IMR-90 (cell line): ENCODE measurements around the gene CCL27. TPM values are rescaled to one million over a fixed set of nuclear protein-coding genes. Genes with fewer than 3 reads are reported as not detected.

Source experiments
- ATAC-seq: fragments of 200-7000 bp; cut with Tn5 transposase; 2 replicates; pipeline ENCODE4 v1.9.1; 2020; ENCODE audit warnings: low read depth, mild to moderate bottlenecking, moderate library complexity
- BruUV-seq: library from RNA; stranded (reverse); fragments of 400-500 nt; replicated peaks from 2 replicates; lab custom pipeline; 2021; lab: Mats Ljungman, UMichigan
- CTCF ChIA-PET: fragments of 300-600 bp; formaldehyde crosslinking; extraction: SDS; loops from one replicate; lab custom pipeline; 2021; ENCODE audit warnings: antibody characterized with exemption; lab: Yijun Ruan, JAX
- POLR2A ChIA-PET: fragments of 300-600 bp; sonication (Branson Sonifier 250); formaldehyde crosslinking; loops from one replicate; lab custom pipeline; 2022; ENCODE audit warnings: antibody characterized with exemption; ENCODE audit not compliant: unreplicated experiment; lab: Charles Lee
- DNase-seq: peaks from one replicate; pipeline ENCODE4 v3.0.0; 2013
- H2AFZ ChIP-seq: replicated peaks from 2 replicates; pipeline ENCODE3; 2013; ENCODE audit warnings: low read length, mild to moderate bottlenecking; ENCODE audit not compliant: poor library complexity
- H2AK5ac ChIP-seq: 2 replicates; pipeline ENCODE4 v1.6.1; 2013; ENCODE audit warnings: low read depth, low read length, inconsistent platforms
- H2AK9ac ChIP-seq: replicated peaks from 2 replicates; pipeline ENCODE3; 2013; ENCODE audit warnings: mild to moderate bottlenecking, low read depth, low read length, moderate library complexity; ENCODE audit not compliant: poor library complexity
- H2BK120ac ChIP-seq: 2 replicates; pipeline ENCODE4 v1.6.1; 2013; ENCODE audit warnings: low read depth, low read length, inconsistent platforms
- H2BK15ac ChIP-seq: 3 replicates; pipeline ENCODE4 v1.6.1; 2013; ENCODE audit warnings: low read depth, low read length, inconsistent platforms
- H2BK20ac ChIP-seq: 2 replicates; pipeline ENCODE4 v1.6.1; 2013; ENCODE audit warnings: low read depth, mild to moderate bottlenecking, inconsistent platforms, low read length, moderate library complexity
- H2BK5ac ChIP-seq: 2 replicates; pipeline ENCODE4 v1.6.1; 2013; ENCODE audit warnings: mild to moderate bottlenecking, low read depth, low read length, inconsistent platforms; ENCODE audit not compliant: poor library complexity, severe bottlenecking
- H3K14ac ChIP-seq: replicated peaks from 2 replicates; pipeline ENCODE4 v1.6.1; 2013; ENCODE audit warnings: low read depth, low read length, inconsistent platforms
- H3K18ac ChIP-seq: 2 replicates; pipeline ENCODE4 v1.6.1; 2013; ENCODE audit warnings: low read depth, low read length, control low read depth
- H3K23ac ChIP-seq: 2 replicates; pipeline ENCODE4 v1.6.1; 2013; ENCODE audit warnings: low read depth, low read length, inconsistent platforms
- H3K27ac ChIP-seq: 2 replicates; pipeline ENCODE4 v1.5.1; 2013; ENCODE audit warnings: mild to moderate bottlenecking, control low read depth, low read length; ENCODE audit not compliant: insufficient read depth
- H3K27me3 ChIP-seq: 2 replicates; pipeline ENCODE4 v1.6.1; 2013; ENCODE audit warnings: low read length; ENCODE audit not compliant: control insufficient read depth, insufficient read depth
- H3K36me3 ChIP-seq: 2 replicates; pipeline ENCODE4 v1.6.1; 2013; ENCODE audit warnings: low read length, mixed read lengths; ENCODE audit not compliant: control insufficient read depth, insufficient read depth
- H3K4ac ChIP-seq: 2 replicates; pipeline ENCODE4 v1.6.1; 2013; ENCODE audit warnings: low read depth, low read length, inconsistent platforms
- H3K4me1 ChIP-seq: 2 replicates; pipeline ENCODE4 v1.6.1; 2013; ENCODE audit warnings: low read length, mixed read lengths; ENCODE audit not compliant: control insufficient read depth, insufficient read depth
- H3K4me2 ChIP-seq: 2 replicates; pipeline ENCODE4 v1.6.1; 2013; ENCODE audit warnings: low read depth, mild to moderate bottlenecking, control low read depth, low read length, moderate library complexity
- H3K4me3 ChIP-seq: 2 replicates; pipeline ENCODE4 v1.5.1; 2013; ENCODE audit warnings: low read depth, mild to moderate bottlenecking, control low read depth, low read length, moderate library complexity; ENCODE audit not compliant: insufficient read depth
- H3K56ac ChIP-seq: 2 replicates; pipeline ENCODE4 v1.6.1; 2013; ENCODE audit warnings: low read length, inconsistent platforms; ENCODE audit not compliant: insufficient read depth; ENCODE audit errors: extremely low read depth
- H3K79me1 ChIP-seq, 2 experiments: 2 replicates each; pipeline ENCODE4 v1.6.1; 2013; ENCODE audit warnings: low read length in 2 of 2, inconsistent platforms in 1 of 2, low read depth in 1 of 2
- H3K9ac ChIP-seq: 2 replicates; pipeline ENCODE4 v1.6.1; 2013; ENCODE audit warnings: low read depth, low read length, control low read depth
- H3K9me1 ChIP-seq: 2 replicates; pipeline ENCODE4 v1.6.1; 2013; ENCODE audit warnings: low read length, inconsistent platforms; ENCODE audit not compliant: insufficient read depth
- H3K9me3 ChIP-seq: 2 replicates; pipeline ENCODE4 v1.6.1; 2013; ENCODE audit warnings: low read length; ENCODE audit not compliant: control insufficient read depth, insufficient read depth
- H4K20me1 ChIP-seq: 2 replicates; pipeline ENCODE4 v1.6.1; 2013; ENCODE audit warnings: low read length, inconsistent platforms; ENCODE audit not compliant: insufficient read depth
- H4K5ac ChIP-seq: 2 replicates; pipeline ENCODE4 v1.6.1; 2013; ENCODE audit warnings: mild to moderate bottlenecking, low read depth, low read length, control low read depth
- H4K8ac ChIP-seq, 2 experiments: 2 replicates each; pipeline ENCODE4 v1.6.1; 2013; ENCODE audit warnings: low read depth in 2 of 2, low read length in 2 of 2, control low read depth in 1 of 2, inconsistent platforms in 1 of 2
- H4K91ac ChIP-seq: 2 replicates; pipeline ENCODE4 v1.6.1; 2013; ENCODE audit warnings: low read depth, low read length, inconsistent platforms; ENCODE audit not compliant: insufficient read depth
- MAFK ChIP-seq: IDR thresholded peaks from 2 replicates; pipeline ENCODE4 v1.6.1; 2012; ENCODE audit warnings: low read depth, low read length, improper control_type of control experiment
- MAZ ChIP-seq: IDR thresholded peaks from 2 replicates; pipeline ENCODE4 v1.6.1; 2012; ENCODE audit warnings: low read depth, mild to moderate bottlenecking, low read length, improper control_type of control experiment, moderate library complexity, borderline replicate concordance
- MXI1 ChIP-seq: IDR thresholded peaks from 2 replicates; pipeline ENCODE4 v1.6.1; 2012; ENCODE audit warnings: low read depth, mild to moderate bottlenecking, low read length, moderate library complexity, borderline replicate concordance
- RCOR1 ChIP-seq: IDR thresholded peaks from 2 replicates; pipeline ENCODE4 v1.6.1; 2012; ENCODE audit warnings: mild to moderate bottlenecking, low read length, improper control_type of control experiment; ENCODE audit not compliant: insufficient replicate concordance
- WGBS, 2 experiments: methylation state at CpG; one replicate each; pipeline versions ENCODE4 v1.1.5 to v1.1.7; 2013; ENCODE audit warnings: missing lambda C conversion rate in 2 of 2; ENCODE audit not compliant: insufficient read length in 1 of 2; ENCODE audit errors: extremely low coverage in 2 of 2; 5-methylcytosine and 5-hydroxymethylcytosine counted together
- dilution Hi-C: fragments of 300-500 bp; cut with HindIII; formaldehyde crosslinking; loops from one replicate; pipeline ENCODE4 v1.14.3; 2018; ENCODE audit warnings: low sequenced_read_pairs; ENCODE audit not compliant: unreplicated experiment
- in situ Hi-C: fragments of 300-500 bp; cut with MboI; formaldehyde crosslinking; loops from 3 replicates; pipeline ENCODE4 v1.14.3; 2019; ENCODE audit warnings: low sequenced_read_pairs, inconsistent platforms, mixed read lengths
- intact Hi-C: fragments of 100-400 bp; cut with micrococcal nuclease; formaldehyde crosslinking; loops from 2 replicates; pipeline ENCODE4 v1.10.0; 2022
- polyA plus RNA-seq, 3 experiments: library from polyadenylated mRNA; depleted of rRNA; stranded (reverse); fragments of >200 nt; gene quantifications; 2 replicates each; pipeline ENCODE4 v1.2.3, GENCODE V29; 2012; ENCODE audit warnings: low replicate concordance in 1 of 3
- total RNA-seq: library from RNA; depleted of rRNA; stranded (reverse); fragments of >200 nt; gene quantifications from 2 replicates; pipeline ENCODE4 v1.2.3, GENCODE V29; 2012

CCL27 gene
- total and polyA plus RNA-seq, 2 of the 4 experiments (the other 2 are of a cell fraction), result 0.18 to 0.26 TPM

DNA sequence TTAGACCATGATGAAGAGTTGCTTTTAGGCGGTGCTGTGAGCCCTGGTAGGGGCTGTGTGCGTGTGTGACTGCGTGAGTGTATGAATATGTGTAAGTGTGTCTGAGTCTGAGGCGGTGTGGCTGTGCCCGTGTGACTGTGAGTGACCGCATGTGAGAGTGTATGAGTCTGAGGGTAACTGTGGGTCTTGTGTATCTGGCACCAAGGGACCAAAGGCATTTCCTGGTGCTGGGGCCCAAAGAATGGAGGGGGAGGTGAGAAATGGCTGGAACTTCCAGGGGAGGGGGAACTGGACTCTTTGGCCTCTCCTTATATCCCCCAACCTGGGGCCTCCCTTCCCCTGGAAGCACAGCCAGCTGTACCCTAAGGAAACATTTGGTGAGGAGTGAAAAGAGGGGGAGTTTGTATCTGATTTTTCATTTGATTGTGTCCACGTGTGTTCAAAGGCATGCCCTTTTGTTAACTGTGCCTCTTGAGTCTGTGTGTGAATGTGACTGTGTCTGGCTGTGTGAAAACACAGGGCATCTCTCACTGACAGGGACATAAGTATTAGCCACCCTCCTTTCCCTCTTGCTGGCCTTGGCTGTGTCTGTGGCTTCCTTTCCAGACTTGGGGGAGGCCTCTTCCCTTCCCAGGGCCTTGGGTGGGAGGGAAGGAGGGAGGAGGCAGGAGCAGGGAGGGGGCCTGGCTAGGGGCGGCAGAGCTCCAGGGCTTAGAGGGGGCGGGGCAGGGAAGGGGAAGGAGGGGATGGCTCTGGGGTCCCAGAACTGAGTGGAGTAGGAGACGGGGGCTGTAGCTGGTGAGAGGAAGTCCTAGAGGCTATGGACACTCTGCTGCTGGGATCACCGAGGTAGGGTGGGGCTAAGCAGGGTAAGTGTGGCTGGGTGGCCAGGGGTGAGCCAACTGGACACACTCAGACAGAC, 9.0 kb downstream of the CCL27 start:
- Histone ChIP-seq H3K27me3 (no peaks in the 10 kb centered on the region), H2BK120ac (peak overlapping the region; percentile 73), H3K9me1 (peaks cover 27% of the 10 kb centered on the region), H3K9ac (peak overlapping the region; percentile 71), H2BK5ac (peak overlapping the region; percentile 80), H3K79me1 (peaks cover 3 to 34% of the 10 kb centered on the region in 2 experiments; a peak in 3 of 4 replicates), H4K5ac (peak overlapping the region; percentile 90), H2BK15ac (peak overlapping the region; percentile 67; the same call in 2 of the 3 replicates), H3K4me3 (no peak overlapping the region), H2BK20ac (peak overlapping the region; percentile 66; the same call in 1 of the 2 replicates), H4K91ac (peak overlapping the region; percentile 53), H2AFZ (peak overlapping the region; percentile 88), H3K4ac (peak overlapping the region; percentile 79), H3K56ac (peak overlapping the region; percentile 72), H3K14ac (peak overlapping the region; percentile 87), H4K8ac (peak overlapping the region; percentile 6 to 77), H4K20me1 (no peaks in the 10 kb centered on the region), H3K9me3 (no peaks in the 10 kb centered on the region), H3K27ac (peak overlapping the region; percentile 77), H3K36me3 (peaks cover 13% of the 10 kb centered on the region), H3K23ac (peak overlapping the region; percentile 89), H3K4me1 (peaks cover 35% of the 10 kb centered on the region), H2AK9ac (peak overlapping the region; percentile 62), H3K18ac (peak overlapping the region; percentile 82), H3K4me2 (peak overlapping the region; percentile 96), H2AK5ac (peak overlapping the region; percentile 97)
- in situ Hi-C loops, result no loop called here
- ChIA-PET CTCF (interaction anchor here (1.0 to 1.9 kb wide), 2 partner anchors 12 to 49 kb away, joined by 3 to 6 read pairs; no protein-coding TSS in a partner anchor), POLR2A (interaction anchor here (0.7 to 0.9 kb wide), 2 partner anchors 9 to 17 kb away, joined by 3 to 5 read pairs; partner anchors contain the start of gene CCL27)
- intact Hi-C loops, result no loop called here
- peak; percentile 58 for TF ChIP-seq MAZ
- TF ChIP-seq RCOR1, result no peak
- no peak for TF ChIP-seq MAFK
- TF ChIP-seq MXI1, result 0 out of 2 replicates have a peak, but pooled peaks have one; percentile 42
- ATAC-seq (peak; percentile 18), DNase-seq (peak; percentile 52)
- 16% methylated on average over 4 of the region's 11 CpGs; no CpG with 5 or more reads in 1 of the 2 experiments for WGBS, 2 experiments
- BruUV-seq, result no TSS peak
- dilution Hi-C loops, result no loop called here
